ENCODE data around the gene PPP3CA.

Gene PPP3CA

GRCh38 chr4:101162990-101163380 lies 184.3 kb downstream of the PPP3CA start:
- TF ChIP-seq CTCF (IDR thresholded peaks at IDR 0.05; ENCODE audit: low read length) (no peak), EZH2 (optimal IDR thresholded peaks at IDR 0.05; ENCODE audit: low read depth, low read length) (no peak), EZH2phosphoT487 (IDR thresholded peaks at IDR 0.05; ENCODE audit: low read length) (no peak)
- no peak for DNase-seq
- no peaks in the 10 kb centered on the region for H3K36me3 ChIP-seq (replicated peaks; ENCODE audit: insufficient read depth, low read length)
- no peak overlapping the region for H3K4me3 ChIP-seq (ENCODE audit: low read length)
- H3K9me2 ChIP-seq (replicated peaks; ENCODE audit: insufficient read depth, low read length) = no peaks in the 10 kb centered on the region
- H2AFZ ChIP-seq (ENCODE audit: low read length) = no peak overlapping the region
- H3K4me2 ChIP-seq (ENCODE audit: low read depth, low read length) = no peak overlapping the region
- H3K9me3 ChIP-seq (replicated peaks; ENCODE audit: insufficient read depth, low read length) = no peaks in the 10 kb centered on the region
- no peaks in the 10 kb centered on the region for H3F3A ChIP-seq (ENCODE audit: insufficient read depth, low read length)
- H4K20me1 ChIP-seq (ENCODE audit: insufficient read depth, low read length) = no peaks in the 10 kb centered on the region
- H3K27me3 ChIP-seq (replicated peaks; ENCODE audit: insufficient read depth, low read length) = no peaks in the 10 kb centered on the region
- no peaks in the 10 kb centered on the region for H3K4me1 ChIP-seq (ENCODE audit: low read length)
- no peaks in the 10 kb centered on the region for H3K79me2 ChIP-seq (ENCODE audit: low read length)
- H3K9ac ChIP-seq (ENCODE audit: low read length) = no peak overlapping the region
- H3K27ac ChIP-seq (ENCODE audit: low read length) = no peak overlapping the region

- no peak for TF ChIP-seq EZH2 (optimal IDR thresholded peaks at IDR 0.05; ENCODE audit: low read depth, low read length)
- no peak for TF ChIP-seq EZH2phosphoT487 (IDR thresholded peaks at IDR 0.05; ENCODE audit: low read length)
- TF ChIP-seq CTCF (IDR thresholded peaks at IDR 0.05; ENCODE audit: low read length) = no peak
Measured at GRCh38 chr4:101160792-101161592, 186.3 kb downstream of the PPP3CA start.

GRCh38 chr4:101158507-101158906 lies 188.8 kb downstream of the PPP3CA start:
- Histone ChIP-seq H3K79me2 (ENCODE audit: low read length) (0 out of 2 replicates have a peak, but pooled peaks cover 3% of the 10 kb centered on the region), H3K9me2 (replicated peaks; ENCODE audit: insufficient read depth, low read length) (no peaks in the 10 kb centered on the region), H3K4me2 (ENCODE audit: low read depth, low read length) (no peak overlapping the region), H3K9me3 (replicated peaks; ENCODE audit: insufficient read depth, low read length) (no peaks in the 10 kb centered on the region), H3K27ac (ENCODE audit: low read length) (no peak overlapping the region), H4K20me1 (ENCODE audit: insufficient read depth, low read length) (no peaks in the 10 kb centered on the region), H3K9ac (ENCODE audit: low read length) (no peak overlapping the region), H2AFZ (ENCODE audit: low read length) (no peak overlapping the region), H3K4me1 (ENCODE audit: low read length) (no peaks in the 10 kb centered on the region), H3K27me3 (replicated peaks; ENCODE audit: insufficient read depth, low read length) (no peaks in the 10 kb centered on the region), H3K36me3 (replicated peaks; ENCODE audit: insufficient read depth, low read length) (no peaks in the 10 kb centered on the region), H3K4me3 (ENCODE audit: low read length) (no peak overlapping the region), H3F3A (ENCODE audit: insufficient read depth, low read length) (no peaks in the 10 kb centered on the region)
- no peak for DNase-seq
- TF ChIP-seq EZH2phosphoT487 (IDR thresholded peaks at IDR 0.05; ENCODE audit: low read length) (no peak), EZH2 (optimal IDR thresholded peaks at IDR 0.05; ENCODE audit: low read depth, low read length) (no peak), CTCF (IDR thresholded peaks at IDR 0.05; ENCODE audit: low read length) (no peak)

More at GRCh38 chr4:101160792-101161592, 186.3 kb downstream of the PPP3CA start:
- Histone ChIP-seq H3K27me3 (replicated peaks; ENCODE audit: insufficient read depth, low read length) (no peaks in the 10 kb centered on the region), H3K4me1 (ENCODE audit: low read length) (no peaks in the 10 kb centered on the region), H2AFZ (ENCODE audit: low read length) (no peak overlapping the region), H3K9me2 (replicated peaks; ENCODE audit: insufficient read depth, low read length) (no peaks in the 10 kb centered on the region), H3K27ac (ENCODE audit: low read length) (no peak overlapping the region), H4K20me1 (ENCODE audit: insufficient read depth, low read length) (no peaks in the 10 kb centered on the region), H3K4me3 (ENCODE audit: low read length) (no peak overlapping the region), H3K79me2 (ENCODE audit: low read length) (no peaks in the 10 kb centered on the region), H3K9me3 (replicated peaks; ENCODE audit: insufficient read depth, low read length) (no peaks in the 10 kb centered on the region), H3K4me2 (ENCODE audit: low read depth, low read length) (no peak overlapping the region), H3F3A (ENCODE audit: insufficient read depth, low read length) (no peaks in the 10 kb centered on the region), H3K9ac (ENCODE audit: low read length) (no peak overlapping the region), H3K36me3 (replicated peaks; ENCODE audit: insufficient read depth, low read length) (no peaks in the 10 kb centered on the region)
- DNase-seq = no peak

All from MM.1S (cell line).